GF-D8 (cell line): ENCODE results near the gene JOSD2.
"Not testable (repeated sequence)": the region's sequence is repeated elsewhere in the genome, so short reads cannot be mapped to it uniquely, and the experiment has no call there.

ENCODE experiments used
- DNase-seq: peaks from one replicate; lab custom pipeline; 2025; lab: John Stamatoyannopoulos, UW

The JOSD2 gene

GRCh38 chr19:50546527-50547221 lies 35.7 kb upstream of the JOSD2 start:
- no peak for DNase-seq

DNA sequence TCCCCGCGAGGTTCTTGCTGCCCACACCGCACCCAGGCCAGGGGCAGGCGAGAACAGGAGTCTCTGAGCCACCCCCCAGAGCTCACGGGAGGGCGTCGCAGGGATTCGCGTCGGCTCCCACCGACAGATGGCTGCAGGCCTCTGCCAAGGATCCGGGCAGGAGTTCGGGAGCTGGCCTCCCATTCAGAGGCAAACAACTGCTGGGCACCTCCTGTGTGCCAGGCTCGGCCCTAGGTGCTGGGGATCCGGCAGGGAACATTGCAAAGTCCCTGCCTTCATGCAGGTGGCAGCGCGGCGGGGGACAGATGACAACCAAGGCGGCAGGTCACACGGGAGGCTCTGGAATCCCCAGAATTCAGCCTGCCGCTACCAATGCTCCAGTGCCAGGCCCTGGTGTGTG lies 32.0 kb upstream of the JOSD2 start:
- DNase-seq: no peak

GRCh38 chr19:50537769-50538230 lies 26.8 kb upstream of the JOSD2 start:
- DNase-seq: no peak

DNA sequence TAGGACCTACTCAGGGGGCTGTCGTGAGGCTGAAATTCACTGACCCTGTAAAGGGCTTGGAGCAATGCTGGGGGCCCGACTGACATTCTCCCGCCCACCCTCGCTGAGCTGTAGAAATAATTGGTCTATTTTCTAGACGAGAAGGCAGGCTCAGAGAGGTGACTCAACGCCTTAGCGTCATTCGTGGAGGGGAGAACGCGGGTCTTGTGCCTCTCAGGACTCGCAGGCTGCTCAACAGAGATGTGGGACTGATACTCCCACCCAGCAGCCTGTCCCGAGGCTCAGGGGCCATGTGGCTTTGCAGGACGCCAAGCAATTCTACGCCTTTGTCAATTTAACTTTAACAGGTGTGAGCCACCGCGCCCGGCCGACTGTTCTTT lies 26.3 kb upstream of the JOSD2 start:
- DNase-seq: no peak

DNA sequence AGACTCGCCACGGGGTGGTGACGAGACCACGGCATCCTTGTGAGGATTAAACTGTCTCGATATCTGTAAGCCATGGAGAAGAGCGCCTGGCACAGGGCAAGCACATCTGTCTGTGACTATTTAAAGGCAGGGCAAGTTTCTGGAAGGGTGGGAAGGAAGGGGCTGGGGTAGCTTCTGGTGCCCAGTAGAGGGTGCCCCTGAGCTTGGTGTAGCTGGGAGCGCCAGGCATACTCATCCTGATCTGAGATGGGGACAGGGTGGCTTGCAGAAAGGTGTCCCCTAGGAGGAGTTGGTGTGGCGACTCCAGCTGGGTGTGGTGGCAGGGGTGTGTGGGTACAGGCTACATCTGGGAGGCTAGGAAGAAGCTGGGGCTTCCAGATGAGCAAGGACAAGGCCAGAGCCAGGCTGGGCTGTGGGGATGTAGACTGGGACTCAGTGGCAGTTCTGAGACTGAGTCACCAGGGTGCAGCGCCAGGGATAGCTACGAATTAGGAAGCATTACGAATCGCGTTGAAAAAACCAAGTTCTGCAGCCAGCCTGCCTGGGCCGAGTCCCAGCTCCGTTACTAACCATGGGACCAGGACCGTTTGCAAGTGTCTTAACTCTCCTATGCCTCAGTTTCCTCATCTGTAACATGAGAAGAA lies 25.8 kb upstream of the JOSD2 start:
- DNase-seq: no peak

DNA sequence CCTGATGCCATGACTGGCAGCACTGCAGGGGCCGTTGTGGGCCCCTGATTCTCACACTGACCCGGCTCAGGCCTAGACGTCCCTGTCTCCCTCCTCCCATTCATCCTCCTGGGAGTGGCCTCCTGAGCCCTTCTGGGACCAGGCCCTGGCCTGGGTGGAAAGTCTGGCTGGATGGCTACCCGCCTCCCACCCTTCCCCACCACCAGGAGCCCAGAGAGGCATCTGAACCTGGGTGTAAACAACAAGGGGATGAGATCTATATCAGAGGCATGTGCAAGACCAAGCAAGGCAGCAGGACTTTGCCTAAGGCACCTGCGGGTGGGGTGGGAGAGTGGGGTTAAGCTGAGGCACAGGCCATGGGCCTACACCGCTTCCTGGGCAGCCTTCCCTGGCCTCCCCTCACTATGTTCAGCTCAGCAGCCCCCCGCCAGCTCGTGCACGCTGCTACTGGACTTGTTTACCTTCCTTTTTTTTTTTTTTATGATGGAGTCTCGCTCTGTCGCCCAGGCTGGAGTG lies 24.7 kb upstream of the JOSD2 start:
- DNase-seq: no peak

- no peak for DNase-seq
Observed at GRCh38 chr19:50534478-50534877, 23.5 kb upstream of the JOSD2 start.

DNA sequence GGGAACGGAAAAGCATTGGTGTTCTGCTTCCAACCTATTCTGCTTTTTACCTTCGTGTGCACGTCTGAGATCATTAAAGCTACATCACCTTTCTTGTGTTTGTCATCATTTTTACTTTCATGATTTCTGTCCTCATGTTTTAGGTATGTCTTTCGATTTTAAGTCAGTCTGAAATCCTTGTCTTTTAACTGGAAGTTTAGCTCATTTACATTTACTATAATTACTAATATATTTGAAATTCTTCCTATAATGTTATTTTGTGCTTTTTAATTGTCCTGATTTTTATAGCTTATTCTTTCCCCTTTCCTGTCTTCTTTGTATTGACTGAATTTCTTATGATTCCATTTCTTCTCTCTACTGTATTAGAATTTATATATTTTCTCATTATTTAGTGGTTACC lies 22.0 kb upstream of the JOSD2 start:
- DNase-seq: no peak

DNA sequence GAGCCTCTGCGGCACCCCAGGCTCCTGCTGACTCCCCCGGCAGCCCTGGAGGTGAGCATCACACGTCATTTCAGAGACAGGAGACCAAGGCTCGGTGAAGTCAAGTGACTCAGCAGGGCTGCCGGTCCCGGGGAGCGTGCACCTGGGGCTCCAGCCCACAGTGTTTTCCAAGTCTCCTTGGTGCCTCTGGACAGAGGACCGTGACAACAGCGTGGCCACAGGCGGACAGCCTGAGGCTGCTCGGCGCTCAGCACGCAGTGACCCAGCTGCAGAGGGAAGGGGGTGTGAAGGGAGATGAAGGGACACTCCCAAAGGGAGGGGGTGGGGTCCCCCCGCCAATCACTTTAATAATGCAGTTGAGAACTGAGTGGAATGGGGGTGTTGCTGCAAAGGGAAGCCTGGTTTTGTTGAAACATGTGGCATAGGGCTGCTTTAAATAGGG lies 20.2 kb upstream of the JOSD2 start:
- DNase-seq: no peak

DNA sequence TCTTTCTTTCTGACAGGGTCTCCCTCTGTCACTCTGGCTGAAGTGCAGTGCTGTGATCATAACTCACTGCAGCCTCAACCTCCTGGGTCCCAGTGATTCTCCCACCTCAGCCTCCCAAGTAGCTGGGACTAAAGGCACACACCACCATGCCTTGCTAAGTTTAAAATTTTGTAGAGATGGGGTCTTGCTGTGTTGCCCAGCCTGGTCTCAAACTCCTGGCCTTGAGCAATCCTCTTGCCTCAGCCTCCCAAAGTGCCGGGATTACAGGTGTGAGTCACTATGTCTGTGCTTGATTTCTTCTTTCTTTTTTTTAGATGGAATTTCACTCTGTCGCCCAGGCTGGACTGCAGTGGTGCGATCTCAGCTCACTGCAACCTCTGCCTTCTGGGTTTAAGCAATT lies 17.1 kb upstream of the JOSD2 start:
- not testable (repeated sequence) for DNase-seq

- no peak for DNase-seq
Observed at GRCh38 chr19:50522881-50523280, 11.9 kb upstream of the JOSD2 start.

GRCh38 chr19:50520822-50521465 lies 10.0 kb upstream of the JOSD2 start:
- no peak for DNase-seq

DNA sequence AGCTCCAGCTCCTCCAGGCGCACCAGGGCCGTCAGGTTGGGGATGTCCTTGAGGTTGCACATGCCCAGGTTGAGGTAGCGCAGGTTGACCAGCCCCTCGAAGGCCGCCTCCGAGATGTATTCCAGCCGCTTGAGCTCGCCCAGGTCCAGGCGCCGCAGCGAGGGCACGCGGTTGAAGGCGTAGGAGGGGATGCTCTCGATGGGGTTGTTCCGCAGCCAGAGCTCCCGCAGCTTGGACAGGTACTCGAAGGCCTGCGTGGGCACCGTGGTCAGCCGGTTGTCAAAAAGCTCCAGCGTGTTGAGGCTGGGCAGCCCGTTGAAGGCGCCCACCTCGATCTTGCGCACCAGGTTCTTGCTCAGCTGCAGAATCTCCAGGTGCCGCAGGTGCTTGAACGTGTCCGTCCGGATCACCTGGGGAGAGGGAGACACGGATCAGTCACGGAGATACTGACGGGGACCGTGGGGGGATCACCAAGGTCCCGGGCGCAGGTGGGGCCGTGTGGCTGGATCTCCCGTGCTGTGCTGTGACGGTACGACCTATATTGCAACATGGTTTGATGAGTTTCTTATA lies 8.1 kb upstream of the JOSD2 start:
- no peak for DNase-seq

- DNase-seq: no peak
Observed at GRCh38 chr19:50518091-50519005, 7.4 kb upstream of the JOSD2 start.

DNA sequence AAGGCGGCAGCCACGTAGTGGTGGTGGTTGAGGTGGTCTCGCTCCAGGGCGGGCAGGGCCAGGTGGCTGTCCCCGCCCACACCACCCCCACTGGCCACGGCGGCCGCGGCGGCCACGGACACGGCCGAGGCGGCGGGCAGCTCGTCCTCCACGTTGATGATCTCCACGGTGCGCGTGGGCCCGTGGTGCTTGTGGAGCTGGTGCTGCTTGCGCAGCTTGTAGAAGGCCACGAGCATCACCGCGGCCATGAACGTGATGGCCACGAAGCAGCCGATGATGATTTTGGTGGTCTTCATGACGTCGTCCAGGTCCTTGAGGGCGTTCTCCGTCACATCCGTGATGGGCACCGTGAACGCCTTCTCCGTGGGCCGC lies 6.7 kb upstream of the JOSD2 start:
- no peak for DNase-seq

- DNase-seq: no peak
Observed at GRCh38 chr19:50516964-50517703, 6.1 kb upstream of the JOSD2 start.

DNA sequence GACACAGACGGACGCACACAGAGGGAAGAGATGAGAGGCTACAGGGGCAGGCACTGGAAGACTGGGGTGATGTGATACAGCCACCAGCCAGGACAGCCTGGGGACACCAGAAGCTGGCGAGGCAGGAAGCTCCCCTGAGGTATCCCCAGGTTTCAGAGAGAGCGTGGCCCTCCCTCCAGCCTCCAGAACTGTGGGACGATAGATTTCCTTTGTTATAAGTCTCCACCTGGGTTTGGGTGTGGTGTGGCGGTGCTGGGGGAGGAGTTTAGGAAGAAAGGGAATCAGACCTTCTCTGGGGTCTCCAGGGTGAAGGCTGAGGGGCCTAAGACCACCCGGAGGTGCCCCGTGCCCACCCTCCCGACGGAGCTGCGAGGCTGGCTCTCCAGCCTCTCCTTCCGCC lies 5.5 kb upstream of the JOSD2 start:
- DNase-seq: no peak

DNA sequence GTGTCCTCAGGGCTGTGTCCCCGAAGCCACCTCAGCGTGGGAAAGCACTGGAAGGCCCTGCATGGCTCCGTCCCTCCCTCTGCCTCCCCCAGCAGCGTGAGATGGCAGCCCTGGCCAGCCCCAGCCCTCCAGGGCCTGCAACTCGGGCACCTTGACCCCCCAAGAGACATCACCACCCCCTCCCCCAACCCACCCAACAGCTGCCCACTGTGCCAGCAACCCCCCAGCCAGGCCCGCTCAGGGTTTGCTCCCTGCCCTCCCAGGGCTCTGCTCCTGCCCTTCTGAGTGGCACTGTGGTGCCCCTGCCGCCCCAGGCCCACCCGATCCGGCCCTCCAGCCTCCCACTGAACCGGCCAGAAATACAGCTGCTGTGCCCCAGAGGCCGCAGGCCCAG lies 4.2 kb upstream of the JOSD2 start:
- DNase-seq: no peak

GRCh38 chr19:50514346-50515167 lies 3.6 kb upstream of the JOSD2 start:
- no peak for DNase-seq

GRCh38 chr19:50513746-50514345 lies 2.9 kb upstream of the JOSD2 start, which contains the start of gene ASPDH:
Gene ASPDH, minus strand, starts transcription at chr19:50513913. Its CDS starts 90 bp downstream, at chr19:50513823.
- no peak for DNase-seq
